ENCODE data around the gene SLC7A11. TPM values are rescaled to one million over a fixed set of nuclear protein-coding genes. Genes with fewer than 3 reads are reported as not detected.
A peak's percentile ranks its signal among the peaks of the same experiment; 100 is the strongest.

Gene SLC7A11
- total RNA-seq (2014; rRNA removed; shearing (Covaris generic)) (32.2 and 33.9 TPM in 2 replicates), polyA plus RNA-seq (2016; fragmentation: Nextera tagmentation; extraction: Ambion mirVana) (8.3 and 10.0 TPM in 2 replicates)
- long read RNA-seq, full-length matches to known transcripts = 3 of 12 reads
- long read RNA-seq, partial matches to known transcripts = 3 of 12 reads
- long read RNA-seq, other reads (novel, unspliced or antisense) = 6 of 12 reads

- Histone ChIP-seq H3F3A (replicated peaks; ENCODE audit: low read depth) (no peaks in the 10 kb centered on the region), H3K4me1 (ENCODE audit: insufficient read depth) (peaks cover 21% of the 10 kb centered on the region; the same call in 1 of the 2 replicates), H3K4me2 (peak within 1 kb of the TSS; percentile 76), H3K79me2 (replicated peaks; ENCODE audit: insufficient read depth) (peaks cover 43% of the 10 kb centered on the region), H3K36me3 (ENCODE audit: insufficient read depth) (no peaks in the 10 kb centered on the region), H3K27ac (ENCODE audit: low read depth) (peak within 1 kb of the TSS; percentile 91), H2AFZ (no peak within 1 kb of the TSS), H4K20me1 (replicated peaks; ENCODE audit: insufficient read depth) (no peaks in the 10 kb centered on the region), H3K4me3 (peak within 1 kb of the TSS; percentile 74), H3K9me2 (ENCODE audit: insufficient read depth) (no peaks in the 10 kb centered on the region), H3K27me3 (ENCODE audit: insufficient read depth) (no peaks in the 10 kb centered on the region)
- Mint-ChIP-seq H3K27me3 (ENCODE audit: insufficient read depth, low read depth, poor library complexity) (peaks cover 11% of the 10 kb centered on the region), H3K4me3 (peak within 1 kb of the TSS; percentile 99), H3K27ac (peak within 1 kb of the TSS; percentile 100), H3K4me1 (peaks cover 15% of the 10 kb centered on the region), H3K36me3 (ENCODE audit: low read depth) (peaks cover 41% of the 10 kb centered on the region), H3K9me3 (peaks cover 18% of the 10 kb centered on the region)
- ATAC-seq (peak; percentile 95), DNase-seq (ENCODE audit: low spot score) (peak; percentile 98)
- no peak for TF ChIP-seq REST (IDR thresholded peaks at IDR 0.05; ENCODE audit: unreplicated experiment)
- no peak; the same call in 1 of the 2 replicates for TF ChIP-seq CREB1 (CRISPR knock-in tag; IDR thresholded peaks at IDR 0.05; ENCODE audit: low read depth)
- TF ChIP-seq NANOG (IDR thresholded peaks at IDR 0.05; ENCODE audit: borderline replicate concordance) = no peak
- TF ChIP-seq POLR2AphosphoS5 (IDR thresholded peaks at IDR 0.05; ENCODE audit: low read depth) = peak; percentile 88
Observed at GRCh38 chr4:138242076-138242833, at the start of gene SLC7A11. Gene SLC7A11 (minus strand): TSS chr4:138242349. CDS start chr4:138242069, 280 bp downstream.

- Histone ChIP-seq H3K4me3 (no peak overlapping the region), H3F3A (replicated peaks; ENCODE audit: low read depth) (no peaks in the 10 kb centered on the region), H3K9me2 (ENCODE audit: insufficient read depth) (no peaks in the 10 kb centered on the region), H3K4me2 (no peak overlapping the region), H3K27ac (ENCODE audit: low read depth) (no peak overlapping the region), H3K36me3 (ENCODE audit: insufficient read depth) (no peaks in the 10 kb centered on the region), H3K4me1 (ENCODE audit: insufficient read depth) (no peaks in the 10 kb centered on the region), H3K79me2 (replicated peaks; ENCODE audit: insufficient read depth) (no peaks in the 10 kb centered on the region), H4K20me1 (replicated peaks; ENCODE audit: insufficient read depth) (no peaks in the 10 kb centered on the region), H3K27me3 (ENCODE audit: insufficient read depth) (no peaks in the 10 kb centered on the region), H2AFZ (no peak overlapping the region)
- Mint-ChIP-seq H3K27ac (no peak overlapping the region), H3K4me3 (no peak overlapping the region), H3K9me3 (no peaks in the 10 kb centered on the region), H3K4me1 (no peaks in the 10 kb centered on the region), H3K36me3 (ENCODE audit: low read depth) (no peaks in the 10 kb centered on the region), H3K27me3 (ENCODE audit: insufficient read depth, low read depth, poor library complexity) (no peaks in the 10 kb centered on the region)
- ATAC-seq = no peak
- no peak for DNase-seq (ENCODE audit: low spot score)
- TF ChIP-seq NANOG (IDR thresholded peaks at IDR 0.05; ENCODE audit: borderline replicate concordance) = no peak
- no peak for TF ChIP-seq CTCF (conservative IDR thresholded peaks at IDR 0.05; ENCODE audit: low read depth in 2 of 2)
- no peak for TF ChIP-seq ZNF331 (CRISPR knock-in tag; IDR thresholded peaks at IDR 0.05; ENCODE audit: low read depth)
Observed at GRCh38 chr4:138291431-138291830, 49.3 kb upstream of the SLC7A11 start.

Measured in GM23338 (cell line).